HG03460 (cell line): ENCODE data around the gene MAP3K3.

Source experiments
- ATAC-seq: cut with Tn5 transposase; IDR thresholded peaks from one replicate; pipeline ENCODE4 v1.9.1; 2021; ENCODE audit not compliant: unreplicated experiment

MAP3K3 gene

DNA sequence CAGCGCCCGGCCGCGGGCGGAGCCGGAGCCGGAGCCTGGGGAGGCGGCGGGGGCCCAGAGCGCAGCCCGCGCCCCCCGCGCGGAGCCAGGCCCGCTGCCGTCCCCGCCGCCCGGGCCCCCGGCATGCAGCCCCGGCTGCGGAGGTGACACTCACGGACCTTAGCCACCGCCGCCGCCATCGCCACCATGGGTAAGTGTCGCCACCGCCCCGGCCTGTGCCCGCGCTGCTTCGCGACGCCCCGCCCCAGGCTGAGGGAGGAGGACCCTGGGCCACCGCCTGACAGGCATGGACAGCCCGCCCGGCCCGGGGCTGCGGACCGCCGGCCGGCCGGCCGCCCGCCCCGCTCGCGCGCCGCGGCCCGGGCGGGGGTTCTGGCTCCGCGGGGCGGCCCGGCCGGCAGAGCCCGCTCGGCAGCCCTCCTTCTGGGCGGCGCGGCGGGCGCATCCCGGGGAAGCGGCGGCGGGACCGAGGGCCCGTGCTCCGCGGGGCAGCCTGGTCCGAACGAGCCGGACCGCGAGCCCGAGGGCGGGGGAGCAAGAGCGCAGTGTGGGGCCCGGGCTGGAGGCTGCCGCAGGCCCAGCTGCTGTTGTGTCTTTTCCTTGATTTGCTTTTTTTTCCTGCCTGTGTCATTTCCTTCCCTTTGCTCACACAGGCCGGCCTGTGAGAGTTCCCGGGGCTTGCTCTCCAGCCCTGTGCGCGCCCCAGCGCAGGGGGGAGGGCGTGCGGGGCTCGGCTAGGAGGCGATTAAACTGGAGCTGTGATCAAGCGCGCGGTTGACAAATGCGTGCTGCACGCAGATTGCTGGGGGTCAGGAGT, 565 bp downstream of the MAP3K3 start:
- peak; percentile 16 for ATAC-seq

DNA sequence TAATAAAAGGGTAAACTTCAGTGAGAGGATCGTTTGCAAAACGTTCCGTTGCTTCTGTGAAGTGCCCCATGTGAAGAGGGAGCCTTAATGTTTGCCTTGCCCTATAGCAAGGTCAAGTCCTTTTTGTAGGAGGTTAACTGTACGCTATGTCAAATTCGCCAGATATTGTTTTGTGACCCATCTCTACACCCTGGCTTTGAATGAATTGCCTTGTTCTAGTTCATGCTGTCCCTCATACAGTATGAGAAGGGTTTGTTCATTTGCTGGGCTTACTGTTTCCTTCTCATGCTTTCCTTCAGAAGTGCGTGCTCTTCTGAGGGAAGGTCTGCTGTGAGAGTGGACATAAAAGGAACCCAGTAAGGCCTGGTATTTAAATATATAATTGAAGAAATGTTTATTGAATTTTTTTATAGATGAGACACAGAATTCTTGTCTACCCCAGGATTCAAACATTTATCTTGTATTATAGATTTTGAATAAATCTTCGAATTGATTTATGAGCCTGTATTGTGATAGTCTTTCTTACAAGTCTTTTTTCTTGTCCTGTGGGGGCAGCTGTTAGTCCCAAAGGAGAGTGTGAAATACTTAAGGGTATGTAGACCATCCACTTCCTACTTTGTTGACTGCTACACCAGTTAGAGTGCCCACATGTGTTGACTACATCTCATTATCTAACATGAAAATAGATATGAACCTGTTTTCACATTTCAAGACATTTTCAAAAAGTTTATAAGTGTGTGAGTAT, 1.7 kb downstream of the MAP3K3 start:
- no peak for ATAC-seq

DNA sequence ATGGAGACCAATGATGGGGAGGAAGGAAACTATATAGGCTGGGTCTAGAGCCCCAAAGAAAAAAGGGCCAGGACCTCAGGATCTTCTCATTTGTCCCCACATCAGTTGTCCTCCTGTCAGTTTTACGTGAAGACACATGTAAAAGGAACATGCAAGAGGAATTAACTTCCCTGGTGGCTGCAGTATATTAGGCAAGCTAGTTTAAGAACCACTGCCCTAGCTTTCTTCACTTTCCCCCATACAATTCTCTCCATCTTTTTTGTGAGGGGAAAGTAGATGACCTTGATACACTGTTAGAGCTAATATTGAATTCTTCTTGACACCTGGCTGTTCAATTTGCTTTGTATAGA, 2.3 kb downstream of the MAP3K3 start:
- no peak for ATAC-seq

DNA sequence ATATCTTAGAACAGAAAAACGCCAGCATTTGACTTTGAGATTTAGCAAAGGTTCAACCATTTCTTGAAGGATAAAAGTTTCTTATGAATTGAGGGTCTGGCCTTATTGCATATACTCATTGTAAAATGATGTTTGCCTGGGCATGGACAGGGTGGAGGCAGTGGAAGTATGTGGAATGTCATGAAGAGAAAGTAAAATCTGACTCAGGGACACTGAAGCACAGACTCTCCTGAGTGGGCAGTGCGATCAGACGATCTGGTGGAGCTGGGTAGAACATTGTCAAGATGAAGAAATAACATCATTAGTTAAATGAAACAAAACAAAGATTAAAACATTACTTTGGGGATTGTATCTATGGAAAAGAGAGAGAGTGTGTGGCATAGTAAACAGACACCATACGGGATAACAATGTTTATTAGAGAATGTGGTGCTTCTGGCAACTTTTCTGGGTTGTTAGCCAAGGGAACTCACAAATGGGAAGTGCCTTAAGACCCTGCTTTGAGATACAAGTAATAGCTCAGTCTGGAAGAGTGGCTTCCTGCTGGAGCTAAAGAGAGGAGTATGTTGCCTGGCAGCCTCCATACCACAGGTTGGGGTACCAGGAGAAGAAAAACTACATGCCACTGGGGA, 4.4 kb downstream of the MAP3K3 start:
- ATAC-seq = no peak

DNA sequence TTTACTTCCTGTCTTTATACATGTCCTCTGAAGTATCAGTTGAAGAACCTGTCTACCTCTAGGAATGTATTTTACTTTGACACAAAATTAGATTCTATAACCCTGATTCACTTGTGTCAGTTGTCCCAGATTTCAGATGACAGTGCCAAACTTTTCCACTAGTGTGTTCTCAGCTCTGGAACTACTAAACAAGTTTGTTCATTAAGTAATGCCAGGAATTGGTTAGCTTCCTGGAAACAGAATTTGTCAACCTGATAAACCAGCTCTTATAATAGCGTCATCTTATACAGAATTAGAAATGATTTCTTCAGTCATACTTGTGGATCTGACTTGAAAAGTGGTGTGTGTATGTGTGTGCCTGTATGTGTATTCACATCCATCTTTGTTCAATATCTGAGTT, 7.4 kb downstream of the MAP3K3 start:
- no peak for ATAC-seq

DNA sequence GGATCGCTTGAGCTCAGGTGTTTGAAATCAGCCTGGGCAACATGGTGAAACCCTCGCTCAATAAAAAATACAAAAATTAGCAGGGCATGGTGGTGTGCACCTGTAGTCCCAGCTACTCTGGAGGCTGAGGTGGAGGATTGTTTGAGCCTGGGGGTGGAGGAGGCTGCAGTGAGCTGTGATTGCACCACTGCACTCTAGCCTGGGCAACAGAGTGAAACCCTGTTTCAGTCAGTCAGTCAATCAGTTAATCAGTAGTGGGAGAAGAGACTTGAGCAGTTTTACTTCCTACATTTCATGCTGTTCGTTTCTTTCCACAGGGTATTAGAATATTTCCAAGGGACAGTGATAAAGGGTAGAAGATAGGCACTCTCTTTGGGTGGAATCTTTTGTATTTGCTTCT, 8.8 kb downstream of the MAP3K3 start:
- no peak for ATAC-seq

DNA sequence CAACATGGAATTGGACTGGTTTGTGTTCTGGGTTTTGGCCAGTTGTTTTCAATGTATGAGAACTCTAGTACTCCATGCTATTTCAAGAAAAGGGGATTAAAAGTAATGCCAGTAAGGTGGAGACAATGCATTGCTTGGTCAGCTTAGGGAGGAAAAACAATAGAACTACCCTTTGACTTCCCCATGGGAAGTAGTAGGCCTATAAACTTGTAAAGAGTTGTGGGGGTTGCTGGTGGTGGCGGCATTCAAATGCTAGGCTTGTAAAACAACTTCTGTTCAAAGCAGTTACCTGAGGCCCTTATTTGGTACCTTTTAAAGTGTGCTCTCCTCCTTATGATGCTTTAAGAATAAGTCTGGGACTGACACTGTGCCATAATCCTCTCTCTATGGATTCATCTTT, 9.4 kb downstream of the MAP3K3 start:
- no peak for ATAC-seq

DNA sequence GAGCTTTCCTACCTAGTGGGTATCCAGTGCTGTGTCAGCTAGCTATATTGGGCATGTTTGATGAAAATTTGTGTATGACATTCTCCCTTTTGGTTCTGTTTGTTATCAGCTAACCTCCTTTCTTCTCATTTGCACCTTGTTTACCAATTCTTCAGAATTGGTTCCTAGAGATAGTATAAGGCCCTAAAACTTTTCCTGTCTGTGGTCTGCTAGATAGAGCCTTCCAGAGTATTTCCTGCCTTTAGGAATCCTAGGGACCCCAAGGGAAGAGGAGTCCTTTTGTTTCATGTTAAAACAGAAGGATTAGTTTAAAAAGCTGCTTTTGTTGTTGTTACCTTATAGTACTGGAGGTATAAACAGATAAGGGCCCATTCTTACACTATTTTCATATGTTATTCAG, 11.5 kb downstream of the MAP3K3 start:
- no peak for ATAC-seq

DNA sequence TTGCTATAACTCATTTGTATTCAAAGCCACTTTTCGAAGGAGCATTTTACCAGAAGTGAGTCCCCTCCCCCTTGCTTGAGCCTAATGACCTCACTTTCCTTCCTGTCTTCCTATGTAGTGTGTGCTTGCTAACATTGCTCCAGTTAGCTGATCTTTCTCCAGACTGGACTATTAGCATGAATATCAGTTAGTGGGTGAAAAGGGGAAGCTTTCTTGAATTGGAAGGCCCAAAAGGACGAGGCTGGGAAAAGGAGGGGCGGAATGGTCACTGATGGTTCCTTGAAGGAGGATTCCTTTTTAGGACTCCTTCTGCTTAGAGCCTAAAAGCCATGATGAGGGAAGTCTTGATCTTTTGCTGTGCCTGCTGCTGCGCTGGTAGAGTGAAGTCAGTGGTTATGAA, 11.9 kb downstream of the MAP3K3 start:
- no peak for ATAC-seq

DNA sequence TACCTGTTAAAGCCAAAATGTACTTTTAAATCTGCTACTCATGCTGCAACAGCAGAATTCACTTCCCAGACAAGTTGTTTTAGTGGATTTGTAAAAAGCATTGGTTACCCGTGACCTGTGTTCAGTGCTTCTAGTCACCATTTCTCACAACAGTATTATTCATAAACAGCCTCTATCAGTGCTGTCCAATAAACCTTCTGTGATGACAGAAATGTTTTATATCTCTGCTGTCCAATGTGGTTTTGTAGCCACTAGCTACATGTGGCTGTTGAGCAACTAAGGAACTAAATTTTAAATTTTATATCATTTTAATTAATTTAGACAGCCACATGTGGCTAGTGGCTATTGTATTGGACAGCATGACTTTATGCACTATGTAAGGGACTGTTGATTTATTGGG, 12.6 kb downstream of the MAP3K3 start:
- ATAC-seq = no peak

DNA sequence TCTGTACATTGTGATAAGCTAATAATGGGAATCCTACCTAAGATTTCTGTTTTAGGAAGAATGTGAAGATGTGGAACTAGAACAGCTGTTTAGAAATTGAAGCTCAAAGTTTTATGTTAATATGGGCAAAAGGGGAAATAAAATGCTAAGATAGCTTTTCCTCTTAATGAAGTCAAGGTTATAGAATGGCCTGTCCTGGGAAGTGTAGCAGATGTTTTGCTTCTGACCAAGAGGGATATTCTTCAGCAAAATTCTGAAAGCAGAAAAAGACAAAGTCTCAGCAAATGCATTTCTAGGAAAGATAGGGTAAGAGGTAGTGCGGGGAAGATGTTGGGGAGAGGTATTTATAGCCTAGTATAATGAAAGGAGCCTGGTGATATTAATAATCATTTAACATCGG, 13.1 kb downstream of the MAP3K3 start:
- ATAC-seq = no peak

DNA sequence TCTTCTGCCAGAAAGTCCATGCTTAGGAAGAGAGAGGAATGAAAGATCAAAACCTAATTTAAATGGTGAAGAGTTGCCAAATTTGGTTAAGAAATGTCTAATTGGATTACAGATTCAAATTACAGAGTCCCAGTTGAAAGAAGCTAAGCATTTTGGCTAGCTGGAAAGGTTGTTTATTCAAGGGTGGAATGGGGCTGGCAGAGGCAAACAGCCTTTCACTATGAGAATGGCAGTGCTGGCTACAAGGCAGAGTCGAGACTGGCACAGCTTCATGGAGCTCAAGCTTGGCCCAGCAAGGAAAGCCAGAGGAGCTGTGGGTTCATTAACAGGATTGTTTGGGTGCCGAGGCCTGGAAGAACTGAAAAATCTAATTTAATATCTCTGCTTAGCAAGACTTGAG, 13.6 kb downstream of the MAP3K3 start:
- ATAC-seq = no peak

DNA sequence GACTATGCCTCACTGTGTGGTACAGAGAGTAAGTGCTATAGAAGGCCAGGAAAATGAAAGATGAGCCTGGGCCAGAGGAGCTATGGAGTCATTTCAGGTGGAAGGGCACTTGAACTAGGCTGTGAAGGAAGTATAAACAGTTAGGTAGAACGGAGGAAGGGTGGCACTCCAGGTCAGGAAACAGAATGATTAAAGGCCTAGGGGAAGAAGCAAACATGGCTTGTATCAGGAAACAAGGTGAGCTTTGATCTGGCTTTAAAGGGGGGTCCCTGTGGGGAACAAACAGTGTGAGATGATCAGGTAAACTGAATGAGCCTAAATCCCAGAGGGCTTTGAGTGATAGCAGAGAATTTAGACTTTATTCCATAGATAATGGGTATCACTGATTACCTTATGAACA, 16.9 kb downstream of the MAP3K3 start:
- no peak for ATAC-seq

DNA sequence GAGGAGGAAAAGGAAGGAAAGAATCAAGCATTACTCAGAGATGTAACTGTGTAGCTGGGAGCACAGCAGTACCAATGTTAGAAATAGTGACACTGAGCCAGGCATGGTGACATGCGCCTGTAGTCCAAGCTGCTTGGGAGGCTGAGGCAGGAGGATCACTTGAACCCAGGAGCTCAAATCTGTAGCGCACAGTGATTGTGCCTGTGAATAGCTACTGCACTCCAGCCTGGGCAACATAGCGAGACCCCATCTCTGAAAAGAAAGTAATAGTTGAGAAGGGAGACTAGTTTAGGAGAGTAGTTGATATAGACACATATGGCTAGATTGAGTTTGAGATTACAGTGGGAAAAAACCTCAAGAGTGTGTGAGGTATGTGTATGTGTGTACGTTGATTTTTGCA, 17.8 kb downstream of the MAP3K3 start:
- no peak for ATAC-seq

DNA sequence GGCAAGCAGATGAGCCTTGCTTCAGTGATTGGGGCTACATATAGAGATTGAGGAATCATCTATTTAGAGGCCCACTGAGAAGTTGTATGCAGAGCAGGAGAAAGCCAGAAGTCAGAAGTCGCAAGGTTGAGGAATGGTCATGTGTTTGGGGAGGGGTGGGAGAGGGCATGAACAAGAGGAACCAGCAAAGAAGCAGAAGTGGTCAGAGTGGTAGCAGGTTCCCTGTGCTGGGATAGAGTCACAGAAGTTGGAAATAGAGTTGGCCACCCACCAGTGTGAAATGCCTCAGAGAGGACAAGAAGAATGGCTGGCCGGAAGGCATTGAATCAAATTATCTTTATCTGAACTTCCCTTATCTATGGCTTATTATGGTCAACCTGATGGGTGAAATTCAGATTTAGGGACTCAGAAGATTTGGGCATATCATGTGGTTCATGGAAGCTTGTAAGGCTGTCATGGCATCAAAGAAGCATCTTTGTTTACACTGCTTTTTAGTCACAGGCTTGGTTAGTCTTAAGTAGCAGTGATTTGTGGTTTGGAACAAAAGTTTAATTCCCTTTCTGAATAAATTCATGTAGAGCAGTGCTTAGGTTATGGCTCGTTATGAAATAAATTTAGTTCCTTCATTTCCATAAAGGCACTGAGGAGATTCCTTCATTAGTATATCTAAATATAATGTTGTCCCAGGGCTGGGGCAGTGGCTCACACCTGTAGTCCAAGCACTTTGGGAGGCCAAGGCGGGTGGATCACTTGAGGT, 19.7 kb downstream of the MAP3K3 start:
- ATAC-seq = no peak

DNA sequence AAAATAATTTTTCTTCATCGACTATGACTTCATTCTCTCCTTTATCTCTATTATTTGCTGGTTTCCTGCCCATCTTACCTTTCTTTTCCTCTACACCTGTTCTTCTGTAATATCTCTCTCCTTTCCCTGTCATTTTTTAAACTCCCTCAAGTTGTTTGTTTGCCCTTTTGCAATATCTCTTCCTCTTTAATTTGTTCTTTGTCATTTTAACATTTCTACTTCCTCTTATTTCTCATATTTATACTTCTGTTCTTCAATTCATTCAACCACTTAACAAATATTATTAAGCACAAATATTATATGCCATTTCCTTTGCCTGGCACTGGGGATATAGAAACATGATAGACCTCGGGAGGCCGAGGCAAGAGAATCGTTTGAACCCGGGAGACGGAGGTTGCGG, 22.6 kb downstream of the MAP3K3 start:
- ATAC-seq = no peak

DNA sequence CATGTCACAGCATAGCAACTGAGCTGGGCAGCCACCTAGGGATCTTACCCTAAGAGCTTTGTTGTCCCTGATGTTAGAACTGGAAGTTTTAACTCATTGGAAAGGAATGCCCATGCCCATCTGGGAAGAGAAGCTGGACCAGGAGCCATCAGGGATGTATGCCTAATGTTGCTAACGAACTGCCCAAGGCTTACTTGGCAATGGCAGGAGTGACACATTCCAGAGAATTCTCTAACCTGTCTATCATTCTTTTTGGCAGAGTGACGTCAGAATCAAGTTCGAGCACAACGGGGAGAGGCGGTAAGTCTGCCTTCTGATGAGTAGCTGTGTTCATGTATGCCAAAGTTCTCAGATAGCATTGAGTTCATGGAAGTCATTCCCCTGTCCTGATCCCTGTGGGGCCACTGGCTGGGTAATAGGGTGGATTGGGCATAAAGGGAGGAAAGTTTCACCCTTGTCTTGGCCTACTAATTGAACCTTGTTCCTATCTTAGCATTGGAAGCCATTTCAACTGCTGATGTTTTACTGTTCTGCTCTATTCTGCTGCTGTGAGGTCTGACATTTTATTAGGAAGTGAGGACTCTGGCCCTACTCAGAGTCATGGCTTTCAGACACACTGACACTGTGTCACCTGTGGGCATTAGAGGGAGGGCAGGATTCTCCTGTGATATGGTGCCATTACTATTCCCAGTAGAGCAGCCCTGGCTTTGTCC, 23.7 kb downstream of the MAP3K3 start:
- ATAC-seq = peak; percentile 61

DNA sequence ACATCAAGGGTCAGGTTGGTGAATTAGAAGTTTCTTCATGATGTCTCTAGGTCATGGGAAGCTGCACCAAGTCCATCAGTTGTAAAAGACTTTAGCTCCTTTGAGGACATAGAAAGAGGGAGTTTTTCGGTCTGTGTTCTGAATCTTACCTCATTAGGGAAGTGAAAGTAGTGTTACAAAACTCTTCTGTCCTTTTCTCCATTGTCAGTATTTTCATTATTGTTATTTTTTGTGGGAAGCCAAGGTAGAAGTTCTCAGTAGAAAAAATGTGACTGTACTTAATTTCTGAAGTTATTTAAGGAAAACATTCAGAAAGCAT, 24.2 kb downstream of the MAP3K3 start:
- peak; percentile 77 for ATAC-seq

DNA sequence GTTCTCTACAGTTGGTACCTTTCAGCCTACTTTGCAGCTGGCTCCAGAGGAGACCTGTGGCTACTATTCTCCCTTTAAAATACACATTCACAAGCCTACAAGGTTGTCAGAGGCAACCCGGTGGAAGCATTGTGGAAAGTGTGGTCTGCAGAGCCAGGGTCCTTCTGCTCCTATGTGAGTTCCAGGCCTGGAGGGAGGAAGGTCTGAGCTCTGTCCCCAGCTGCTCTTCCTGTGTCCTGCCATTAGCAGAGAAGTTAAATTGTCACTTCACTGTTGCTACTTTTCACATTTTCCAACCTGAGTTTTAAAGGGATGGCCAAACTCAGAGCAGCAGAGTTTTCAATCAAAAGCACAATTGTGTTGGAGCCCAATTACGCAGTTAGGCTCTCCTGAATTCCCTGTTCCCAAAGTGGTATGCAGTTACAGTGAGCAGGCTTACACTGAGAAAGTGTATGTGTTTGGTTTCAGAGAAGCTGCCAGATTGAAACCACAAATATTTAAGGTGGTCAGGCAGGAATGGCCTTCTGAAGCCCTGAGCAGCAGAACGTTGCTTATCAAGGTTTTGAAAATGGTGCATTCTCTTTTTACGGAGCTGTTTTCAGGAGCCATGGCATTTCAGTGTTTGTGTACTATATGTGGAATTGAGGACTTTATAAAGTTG, 25.0 kb downstream of the MAP3K3 start:
- no peak for ATAC-seq

DNA sequence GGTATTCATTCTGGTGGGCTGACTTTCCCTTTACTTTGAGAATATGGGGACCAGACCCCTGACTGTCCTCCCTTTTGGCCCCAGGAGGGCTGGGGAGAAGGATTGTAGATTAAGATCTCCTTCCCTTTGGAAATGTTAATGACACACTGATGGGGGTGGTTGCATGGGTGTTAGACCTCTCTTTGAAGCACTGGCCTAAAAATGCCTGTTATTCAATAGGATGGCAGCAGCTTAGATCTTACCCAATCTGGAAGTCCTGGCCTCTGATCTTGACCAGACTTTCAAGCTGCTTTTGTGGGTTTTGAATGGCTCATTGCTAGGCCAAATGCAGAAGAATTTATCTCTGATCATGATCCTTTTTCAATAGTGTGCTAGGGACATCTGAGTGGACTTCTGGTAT, 25.7 kb downstream of the MAP3K3 start:
- ATAC-seq = no peak

DNA sequence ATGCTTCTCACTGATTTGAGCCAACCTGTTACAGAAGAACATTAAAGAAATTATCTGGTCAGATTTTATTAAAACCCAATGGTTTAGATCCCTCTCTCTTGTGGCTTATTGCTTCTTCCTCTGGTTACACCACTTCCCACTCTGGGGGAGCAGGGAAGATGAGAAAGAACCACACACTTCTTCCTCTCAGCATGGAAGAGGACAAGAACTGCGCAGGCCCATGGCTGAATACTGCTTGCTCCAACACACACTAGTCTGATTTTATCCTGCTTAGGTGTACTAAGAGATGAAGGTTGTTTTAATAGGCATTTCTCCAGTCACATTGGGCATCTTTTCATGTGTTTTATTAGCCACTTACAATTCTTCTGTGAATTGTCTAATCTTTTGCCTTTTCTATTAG, 27.6 kb downstream of the MAP3K3 start:
- ATAC-seq = no peak
